ENCODE results near the gene RWDD3. TPM values are rescaled to one million over a fixed set of nuclear protein-coding genes. Genes with fewer than 3 reads are reported as not detected.

Gene RWDD3
- total and polyA plus RNA-seq, 2 of the 13 experiments (the other 11 are each of a cell fraction or from before 2014, with no cell fraction given) = 18.3 to 21.2 TPM

DNA sequence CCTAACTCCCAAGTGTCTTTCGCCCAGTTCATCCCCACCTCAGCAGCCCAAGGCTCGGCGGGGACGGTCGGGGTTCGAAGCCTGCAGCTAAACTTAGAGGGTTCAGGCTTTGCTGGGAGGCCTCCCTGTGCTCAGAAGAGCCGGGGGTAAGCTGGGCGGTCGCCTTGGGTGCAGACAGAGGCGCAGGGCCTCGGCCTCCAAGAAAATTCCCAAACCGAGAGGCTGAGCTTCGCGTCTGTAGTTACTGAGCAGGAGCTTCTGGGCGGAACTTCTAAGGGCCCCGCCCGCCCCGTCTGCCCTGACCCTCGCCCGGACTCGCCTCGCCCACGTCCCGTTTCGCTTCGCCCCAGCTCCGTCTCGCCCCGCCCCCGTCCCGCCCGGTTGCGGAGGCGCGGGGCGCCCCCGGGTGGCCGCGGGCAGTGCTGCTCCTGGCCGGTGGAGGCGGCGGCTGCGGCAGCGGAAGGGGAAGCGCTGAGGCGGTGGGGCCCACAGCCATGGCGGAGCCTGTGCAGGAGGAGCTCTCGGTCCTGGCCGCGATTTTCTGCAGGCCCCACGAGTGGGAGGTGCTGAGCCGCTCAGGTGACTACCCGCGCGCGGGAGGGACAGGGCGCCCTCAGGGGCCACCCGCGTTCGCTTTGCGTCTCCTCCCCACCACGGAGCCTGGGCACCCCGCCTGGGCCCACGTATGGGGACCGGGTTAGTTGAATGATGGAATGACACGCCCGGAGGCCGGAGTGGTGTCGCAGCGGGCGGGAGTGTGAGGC lies at the start of gene RWDD3 (continued):
- 0 out of 2 replicates have a peak, but pooled peaks have one; percentile 59 for TF ChIP-seq KLF12 (CRISPR knock-in tag; IDR thresholded peaks at IDR 0.05; ENCODE audit: borderline replicate concordance)
- no peak for TF ChIP-seq ZSCAN30 (CRISPR knock-in tag; IDR thresholded peaks at IDR 0.05)
- TF ChIP-seq PHB2 (IDR thresholded peaks at IDR 0.05; ENCODE audit: partially characterized antibody) = no peak
- no peak for TF ChIP-seq MIER3 (CRISPR knock-in tag; IDR thresholded peaks at IDR 0.05; ENCODE audit: borderline replicate concordance)
- TF ChIP-seq ZNF652 (CRISPR knock-in tag; IDR thresholded peaks at IDR 0.05; ENCODE audit: borderline replicate concordance, low read depth) = no peak
- TF ChIP-seq ZNF136 (CRISPR knock-in tag; IDR thresholded peaks at IDR 0.05; ENCODE audit: low read depth) = no peak
- TF ChIP-seq, protein P1, sequence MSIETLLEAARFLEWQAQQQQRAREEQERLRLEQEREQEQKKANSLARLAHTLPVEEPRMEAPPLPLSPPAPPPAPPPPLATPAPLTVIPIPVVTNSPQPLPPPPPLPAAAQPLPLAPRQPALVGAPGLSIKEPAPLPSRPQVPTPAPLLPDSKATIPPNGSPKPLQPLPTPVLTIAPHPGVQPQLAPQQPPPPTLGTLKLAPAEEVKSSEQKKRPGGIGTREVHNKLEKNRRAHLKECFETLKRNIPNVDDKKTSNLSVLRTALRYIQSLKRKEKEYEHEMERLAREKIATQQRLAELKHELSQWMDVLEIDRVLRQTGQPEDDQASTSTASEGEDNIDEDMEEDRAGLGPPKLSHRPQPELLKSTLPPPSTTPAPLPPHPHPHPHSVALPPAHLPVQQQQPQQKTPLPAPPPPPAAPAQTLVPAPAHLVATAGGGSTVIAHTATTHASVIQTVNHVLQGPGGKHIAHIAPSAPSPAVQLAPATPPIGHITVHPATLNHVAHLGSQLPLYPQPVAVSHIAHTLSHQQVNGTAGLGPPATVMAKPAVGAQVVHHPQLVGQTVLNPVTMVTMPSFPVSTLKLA (IDR thresholded peaks at IDR 0.05) = no peak
- TF ChIP-seq ZNF383 (CRISPR knock-in tag; IDR thresholded peaks at IDR 0.05; ENCODE audit: borderline replicate concordance) = no peak
- TF ChIP-seq, protein P2, sequence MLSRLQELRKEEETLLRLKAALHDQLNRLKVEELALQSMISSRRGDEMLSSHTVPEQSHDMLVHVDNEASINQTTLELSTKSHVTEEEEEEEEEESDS (CRISPR knock-in tag; IDR thresholded peaks at IDR 0.05; ENCODE audit: borderline replicate concordance) = no peak; the same call in 1 of the 2 replicates
- no peak for TF ChIP-seq SRSF4 (IDR thresholded peaks at IDR 0.05; ENCODE audit: low read depth, low read length, poor library complexity, severe bottlenecking)
- TF ChIP-seq ZNF331 (CRISPR knock-in tag; IDR thresholded peaks at IDR 0.05) = peak; percentile 72
- TF ChIP-seq ZNF180 (CRISPR knock-in tag; IDR thresholded peaks at IDR 0.05; ENCODE audit: borderline replicate concordance, low read depth) = no peak
- TF ChIP-seq, protein P3, sequence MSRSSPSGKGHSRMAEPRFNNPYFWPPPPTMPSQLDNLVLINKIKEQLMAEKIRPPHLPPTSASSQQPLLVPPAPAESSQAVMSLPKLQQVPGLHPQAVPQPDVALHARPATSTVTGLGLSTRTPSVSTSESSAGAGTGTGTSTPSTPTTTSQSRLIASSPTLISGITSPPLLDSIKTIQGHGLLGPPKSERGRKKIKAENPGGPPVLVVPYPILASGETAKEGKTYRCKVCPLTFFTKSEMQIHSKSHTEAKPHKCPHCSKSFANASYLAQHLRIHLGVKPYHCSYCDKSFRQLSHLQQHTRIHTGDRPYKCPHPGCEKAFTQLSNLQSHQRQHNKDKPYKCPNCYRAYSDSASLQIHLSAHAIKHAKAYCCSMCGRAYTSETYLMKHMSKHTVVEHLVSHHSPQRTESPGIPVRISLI (CRISPR knock-in tag; IDR thresholded peaks at IDR 0.05; ENCODE audit: borderline replicate concordance) = peak; percentile 62; the same call in 1 of the 2 replicates
- no peak for TF ChIP-seq SOX13 (IDR thresholded peaks at IDR 0.05)
- no peak; a peak in 2 of 4 replicates for TF ChIP-seq SOX13 (CRISPR knock-in tag; conservative IDR thresholded peaks at IDR 0.05 in 1 of 2, IDR thresholded peaks at IDR 0.05 in 1 of 2)
- TF ChIP-seq SUZ12 (IDR thresholded peaks at IDR 0.05; ENCODE audit: low read depth, low read length) = no peak
- peak; percentile 84 for TF ChIP-seq HOXA3 (CRISPR knock-in tag; IDR thresholded peaks at IDR 0.05)
- TF ChIP-seq GPN1 (CRISPR knock-in tag; IDR thresholded peaks at IDR 0.05; ENCODE audit: borderline replicate concordance) = no peak
- TF ChIP-seq DNMT1 (CRISPR knock-in tag; IDR thresholded peaks at IDR 0.05) = peak; percentile 82; the same call in 1 of the 2 replicates
- no peak for TF ChIP-seq ZFP36L2 (CRISPR knock-in tag; IDR thresholded peaks at IDR 0.05)
- peak; percentile 38; the same call in 1 of the 2 replicates for TF ChIP-seq ZNF12 (CRISPR knock-in tag; IDR thresholded peaks at IDR 0.05)
- TF ChIP-seq KDM5B (CRISPR knock-in tag; IDR thresholded peaks at IDR 0.05; ENCODE audit: borderline replicate concordance) = peak; percentile 84; the same call in 1 of the 2 replicates
- peak; percentile 77; the same call in 1 of the 2 replicates for TF ChIP-seq CBFB (CRISPR knock-in tag; IDR thresholded peaks at IDR 0.05)

All from HepG2 (cell line).